GM23248 (cell line): ENCODE measurements around the gene FOXL1.

Experiments
- EZH2 ChIP-seq: fragments of 200-600 bp; sonication (generic); IDR thresholded peaks from 2 replicates; pipeline ENCODE4 v1.6.1; 2018; ENCODE audit warnings: antibody characterized with exemption, mild to moderate bottlenecking; ENCODE audit not compliant: insufficient read depth, poor library complexity, severe bottlenecking
- EZH2phosphoT487 ChIP-seq: fragments of 200-600 bp; sonication (generic); IDR thresholded peaks from 2 replicates; pipeline ENCODE4 v1.6.1; 2018; ENCODE audit warnings: antibody characterized with exemption, moderate library complexity, mild to moderate bottlenecking, low read depth; ENCODE audit not compliant: insufficient read depth

GRCh38 chr16:86545954-86546637 is 32.3 kb upstream of the FOXL1 start:
- TF ChIP-seq EZH2, result no peak
- no peak for TF ChIP-seq EZH2phosphoT487
